Muscle of leg (tissue), 11 donors: ENCODE results near the gene TNFRSF1B. TPM values are rescaled to one million over a fixed set of nuclear protein-coding genes. Genes with fewer than 3 reads are reported as not detected.
A peak's percentile ranks its signal among the peaks of the same experiment; 100 is the strongest.

ENCODE experiments used
- DNase-seq: peaks from one replicate; pipeline ENCODE4 v3.0.0; 2013
- H3K27ac ChIP-seq: one replicate; pipeline ENCODE4 v1.5.1; 2013; ENCODE audit warnings: mild to moderate bottlenecking, low read length, control low read depth
- H3K27me3 ChIP-seq: one replicate; pipeline ENCODE4 v1.6.1; 2013; ENCODE audit warnings: low read length; ENCODE audit not compliant: control insufficient read depth, insufficient read depth
- H3K36me3 ChIP-seq: one replicate; pipeline ENCODE4 v1.6.1; 2013; ENCODE audit warnings: low read length; ENCODE audit not compliant: control insufficient read depth, insufficient read depth
- H3K4me1 ChIP-seq: one replicate; pipeline ENCODE4 v1.6.1; 2013; ENCODE audit warnings: low read length; ENCODE audit not compliant: control insufficient read depth, insufficient read depth
- H3K4me3 ChIP-seq: one replicate; pipeline ENCODE4 v1.5.1; 2013; ENCODE audit warnings: low read length, control low read depth
- H3K9me3 ChIP-seq: replicated peaks from 2 replicates; pipeline ENCODE4 v1.6.1; 2013; ENCODE audit warnings: low read depth, low read length; ENCODE audit not compliant: control insufficient read depth
- WGBS: methylation state at CpG from one replicate; pipeline ENCODE4 v1.1.5; 2013; ENCODE audit warnings: missing lambda C conversion rate; ENCODE audit not compliant: insufficient coverage; 5-methylcytosine and 5-hydroxymethylcytosine counted together
- polyA plus RNA-seq, 8 donors: library from polyadenylated mRNA; unstranded; fragments of 120-200 nt; gene quantifications; one replicate each; pipeline versions ENCODE4 v1.2.1 to v1.2.3, GENCODE V29; 2013; ENCODE audit warnings: inconsistent platforms in 1 of 8, low replicate concordance in 1 of 8; ENCODE audit not compliant: insufficient read length in 8 of 8, insufficient read depth in 1 of 8
- total RNA-seq: library from RNA; stranded (reverse); fragments of 120-200 nt; gene quantifications from one replicate; pipeline ENCODE4 v1.2.4, GENCODE V29; 2013

TNFRSF1B gene
- total and polyA plus RNA-seq, 9 donors = 8.8 to 17.5 (median 12.5) TPM

DNA sequence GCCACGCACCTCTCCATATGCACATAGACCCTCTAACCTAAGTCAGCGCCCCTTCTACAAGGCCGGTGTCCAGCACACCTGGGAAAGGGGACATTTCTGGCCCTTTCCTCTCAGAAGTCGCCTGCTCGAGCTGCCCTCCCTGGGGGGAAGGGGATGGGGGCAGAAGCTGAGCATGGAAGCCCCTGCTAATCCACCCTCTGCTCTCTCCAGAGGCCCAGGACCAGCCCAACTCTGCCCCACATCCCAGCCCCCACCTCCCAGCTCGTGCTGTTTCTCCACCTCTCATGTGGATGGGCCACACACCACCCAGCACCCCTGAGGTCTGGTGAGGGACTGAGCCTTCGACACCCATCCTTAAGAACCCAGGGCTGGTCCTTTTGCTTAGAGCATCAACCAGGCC, 14.8 kb downstream of the TNFRSF1B start:
- no peak for DNase-seq
- 82% methylated on average over 2 of the region's 7 CpGs for WGBS
- Histone ChIP-seq H3K36me3 (no peaks in the 10 kb centered on the region), H3K27ac (no peak overlapping the region), H3K4me3 (no peak overlapping the region), H3K9me3 (no peaks in the 10 kb centered on the region), H3K4me1 (peaks cover 51% of the 10 kb centered on the region), H3K27me3 (no peaks in the 10 kb centered on the region)

DNA sequence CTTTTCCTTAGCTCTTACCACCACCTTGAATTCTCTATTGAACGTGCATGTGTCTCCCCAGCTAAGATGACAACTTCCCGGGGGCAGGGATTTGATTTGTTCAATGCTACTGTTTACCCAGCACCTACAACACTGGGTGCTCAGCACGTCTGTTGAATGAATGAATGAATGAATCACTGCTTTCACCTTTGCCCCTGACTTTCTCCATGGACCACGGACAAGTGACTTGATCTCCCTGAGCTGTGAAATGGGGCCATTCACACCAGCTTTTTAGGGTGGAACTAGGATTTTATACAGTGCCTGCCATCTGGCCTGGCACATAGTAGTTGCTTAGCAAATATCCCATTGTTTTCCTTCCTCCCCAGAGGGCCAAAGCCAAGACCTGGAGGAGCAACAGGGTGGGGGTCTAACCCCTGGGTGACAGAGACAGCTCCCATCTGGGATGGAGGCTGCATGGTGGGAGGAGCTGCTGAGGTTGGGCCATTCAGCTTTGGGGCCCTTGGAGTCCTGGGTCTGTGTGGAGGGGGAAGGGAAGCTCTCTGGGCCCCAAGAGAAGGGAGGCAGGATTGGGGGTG, 15.7 kb downstream of the TNFRSF1B start:
- Histone ChIP-seq H3K27me3 (no peaks in the 10 kb centered on the region), H3K4me1 (peaks cover 55% of the 10 kb centered on the region), H3K27ac (no peak overlapping the region), H3K4me3 (no peak overlapping the region), H3K9me3 (no peaks in the 10 kb centered on the region), H3K36me3 (no peaks in the 10 kb centered on the region)
- WGBS = 100% methylated on average over 1 of the region's 4 CpGs
- DNase-seq = no peak

DNA sequence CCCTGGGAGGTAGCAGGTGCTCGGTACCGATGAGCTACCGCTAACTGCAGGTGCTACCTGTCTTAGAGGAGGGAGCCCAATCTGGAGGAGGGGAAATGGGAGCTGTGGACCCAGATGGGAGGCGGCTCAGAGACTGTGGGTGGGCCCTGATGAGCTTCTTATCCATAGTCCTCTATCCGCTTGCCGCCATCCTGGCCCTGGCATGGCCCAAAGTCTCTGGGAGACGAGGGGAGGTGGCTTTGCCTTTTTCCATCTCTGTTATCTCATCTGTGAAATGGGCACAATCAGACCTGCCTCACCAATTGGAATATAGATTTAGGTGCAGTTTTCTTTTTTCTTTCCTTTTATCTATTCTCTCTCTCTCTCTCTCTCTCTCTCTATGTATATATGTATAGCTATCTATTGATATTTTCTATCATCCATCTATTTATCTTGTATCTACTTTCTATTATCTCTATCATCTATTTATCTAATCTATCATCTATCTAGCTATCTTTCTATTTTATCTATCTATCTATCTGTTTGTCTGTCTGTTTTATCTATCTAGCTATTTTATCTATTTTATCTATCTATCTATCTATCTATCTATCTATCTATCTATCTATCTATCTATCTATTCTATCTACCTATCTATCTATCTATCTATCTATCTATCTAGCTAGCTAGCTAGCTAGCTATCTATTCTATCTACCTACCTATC, 16.5 kb downstream of the TNFRSF1B start:
- Histone ChIP-seq H3K4me3 (no peak overlapping the region), H3K27me3 (no peaks in the 10 kb centered on the region), H3K4me1 (peaks cover 49% of the 10 kb centered on the region), H3K27ac (peak overlapping the region; percentile 84), H3K36me3 (no peaks in the 10 kb centered on the region), H3K9me3 (no peaks in the 10 kb centered on the region)
- no peak for DNase-seq
- WGBS = no CpG with 5 or more reads among the region's 7 CpGs

DNA sequence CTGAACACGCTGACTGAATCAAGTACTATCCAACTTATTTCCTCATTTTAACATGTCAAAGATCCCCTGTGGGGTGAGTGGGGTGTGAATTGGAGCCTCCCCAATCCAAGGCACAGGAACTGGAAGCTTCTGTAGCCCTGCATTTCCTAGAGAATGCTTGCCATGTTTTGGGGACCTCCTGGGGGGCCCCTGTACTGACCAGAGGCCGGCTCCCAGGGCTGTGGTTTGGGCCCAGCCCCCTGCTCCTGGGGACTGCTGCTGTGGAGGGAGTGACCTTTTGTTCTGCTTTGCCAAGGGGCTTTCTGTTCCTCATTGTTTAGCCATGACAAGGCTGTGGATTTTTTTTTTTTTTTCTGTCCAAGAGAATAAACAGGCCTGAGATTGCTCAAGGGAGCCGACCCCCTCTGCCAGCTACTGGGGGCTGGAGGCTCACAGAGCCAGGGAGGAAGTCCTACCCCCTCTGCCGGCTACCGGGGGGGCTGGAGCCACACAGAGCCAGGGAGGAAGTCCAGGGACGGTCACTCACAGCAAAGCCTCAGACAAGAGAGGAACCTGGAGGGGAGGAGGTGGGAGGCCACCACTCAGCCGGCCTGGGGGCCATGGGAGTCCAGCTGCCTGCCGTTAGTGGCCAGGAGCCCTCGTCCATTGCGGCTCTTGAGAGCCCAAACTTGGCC, 17.4 kb downstream of the TNFRSF1B start:
- H3K4me3 ChIP-seq = no peak overlapping the region

DNA sequence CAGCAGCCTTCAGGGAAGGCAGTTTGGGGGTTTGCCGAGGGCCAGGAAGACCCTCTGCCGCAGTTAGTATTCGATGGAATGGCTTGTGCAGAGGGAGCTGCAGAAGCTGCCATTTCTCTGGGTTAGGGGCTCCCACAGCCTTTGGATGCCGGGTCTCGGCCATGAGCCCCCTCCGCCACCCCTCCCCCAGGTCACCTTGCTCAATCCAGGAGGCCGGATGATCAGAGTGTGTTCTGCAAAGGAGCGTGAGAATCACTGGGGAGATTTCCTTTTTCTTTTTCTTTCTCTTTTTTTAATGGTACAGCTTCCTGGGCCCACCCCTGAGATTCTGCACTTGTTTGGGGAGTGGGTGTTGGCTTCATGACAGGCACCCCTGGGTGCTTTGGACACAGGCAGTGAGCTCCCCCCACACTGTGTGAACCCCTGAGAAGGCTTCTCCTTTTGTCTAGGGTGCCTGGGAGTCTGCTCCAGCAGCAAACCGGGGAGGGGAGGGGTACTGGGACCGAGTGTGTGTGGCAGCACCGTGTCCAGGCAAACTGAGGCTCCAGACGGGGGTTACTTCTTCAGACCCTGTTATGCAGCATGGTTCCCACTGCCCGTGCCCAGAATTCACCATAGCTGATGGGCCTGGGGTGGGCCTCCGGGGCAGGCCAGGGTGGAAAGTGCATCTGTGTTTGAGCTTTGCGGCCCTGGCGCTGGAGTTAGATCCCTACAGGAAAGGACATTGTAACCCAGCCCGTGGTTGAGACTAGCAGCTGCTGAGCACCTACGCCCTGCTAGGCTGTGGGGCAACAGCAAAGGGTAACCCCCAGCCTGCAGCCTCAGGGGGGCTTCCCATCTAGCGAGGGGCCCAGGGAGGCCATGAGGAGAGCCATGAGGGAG, 18.5 kb downstream of the TNFRSF1B start:
- DNase-seq = no peak
- Histone ChIP-seq H3K4me1 (peaks cover 37% of the 10 kb centered on the region), H3K36me3 (no peaks in the 10 kb centered on the region), H3K4me3 (no peak overlapping the region), H3K27ac (peak overlapping the region; percentile 84), H3K27me3 (no peaks in the 10 kb centered on the region), H3K9me3 (no peaks in the 10 kb centered on the region)
- WGBS = 44% methylated on average over 11 of the region's 19 CpGs

More for the DNA sequence above, 17.4 kb downstream of the TNFRSF1B start:
- peaks cover 42% of the 10 kb centered on the region for H3K4me1 ChIP-seq
- WGBS = 3% methylated on average over 8 of the region's 10 CpGs
- H3K27ac ChIP-seq = peak overlapping the region; percentile 84
- no peaks in the 10 kb centered on the region for H3K9me3 ChIP-seq
- DNase-seq = peak; percentile 90
- no peaks in the 10 kb centered on the region for H3K36me3 ChIP-seq
- H3K27me3 ChIP-seq = no peaks in the 10 kb centered on the region

DNA sequence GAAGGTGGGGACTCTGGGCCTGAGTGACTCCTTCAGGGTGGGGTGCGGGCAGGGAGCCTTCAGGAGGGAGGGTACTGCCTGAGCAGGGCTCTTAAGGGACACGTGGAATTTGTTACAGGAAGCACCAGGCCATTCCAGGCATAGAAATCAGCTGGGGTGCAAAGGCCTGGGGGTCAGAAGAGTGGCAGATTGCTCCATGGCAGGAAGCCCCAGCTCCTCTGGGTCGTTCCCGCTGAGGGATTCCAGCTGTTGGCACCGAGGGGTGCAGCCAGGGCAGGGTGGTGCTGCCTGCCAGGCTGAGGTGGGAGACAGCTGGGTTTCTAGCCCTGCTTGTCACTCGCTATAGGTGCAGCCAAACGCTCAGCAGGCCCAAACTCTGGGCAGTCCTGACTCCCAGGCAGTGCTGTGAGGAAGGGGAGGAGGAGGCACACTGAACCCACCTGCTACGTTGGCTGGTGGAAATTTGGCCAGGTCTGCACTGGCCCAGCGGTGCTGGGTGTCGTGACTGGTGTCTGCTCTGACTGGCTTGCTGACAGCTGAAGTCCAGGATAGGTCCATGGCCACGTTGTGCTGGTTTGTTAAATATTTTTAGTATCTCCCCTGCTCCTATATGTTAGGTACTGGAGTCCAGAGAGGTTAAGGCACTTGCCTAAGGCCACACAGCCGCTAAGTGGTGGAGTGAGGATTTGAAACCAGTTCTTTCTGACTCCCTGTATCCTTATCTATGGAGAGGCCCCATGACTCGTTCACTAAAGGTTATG, 19.3 kb downstream of the TNFRSF1B start:
- Histone ChIP-seq H3K36me3 (no peaks in the 10 kb centered on the region), H3K27me3 (no peaks in the 10 kb centered on the region), H3K9me3 (no peaks in the 10 kb centered on the region), H3K4me1 (peaks cover 34% of the 10 kb centered on the region), H3K4me3 (no peak overlapping the region), H3K27ac (peak overlapping the region; percentile 84)
- no peak for DNase-seq
- WGBS = 49% methylated on average over 11 of the region's 13 CpGs

DNA sequence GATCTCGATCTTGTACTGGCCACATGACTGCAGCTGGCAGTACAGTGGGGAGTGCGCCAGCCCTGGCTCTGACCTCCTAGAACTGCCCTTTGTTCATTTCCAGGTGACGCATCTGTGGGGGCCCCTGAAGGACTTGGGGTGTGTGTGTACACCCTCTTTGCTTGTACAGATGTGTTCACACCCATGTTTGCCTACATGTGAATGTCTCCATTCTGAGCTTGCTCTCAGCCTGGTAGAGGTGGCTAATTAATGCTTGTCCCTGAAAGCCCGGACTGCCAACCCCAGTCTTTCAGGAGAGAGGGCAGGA, 19.8 kb downstream of the TNFRSF1B start:
- Histone ChIP-seq H3K27me3 (no peaks in the 10 kb centered on the region), H3K4me1 (peaks cover 34% of the 10 kb centered on the region), H3K9me3 (no peaks in the 10 kb centered on the region), H3K4me3 (no peak overlapping the region), H3K27ac (no peak overlapping the region), H3K36me3 (no peaks in the 10 kb centered on the region)
- 73% methylated on average over 3 of the region's 4 CpGs for WGBS
- no peak for DNase-seq

DNA sequence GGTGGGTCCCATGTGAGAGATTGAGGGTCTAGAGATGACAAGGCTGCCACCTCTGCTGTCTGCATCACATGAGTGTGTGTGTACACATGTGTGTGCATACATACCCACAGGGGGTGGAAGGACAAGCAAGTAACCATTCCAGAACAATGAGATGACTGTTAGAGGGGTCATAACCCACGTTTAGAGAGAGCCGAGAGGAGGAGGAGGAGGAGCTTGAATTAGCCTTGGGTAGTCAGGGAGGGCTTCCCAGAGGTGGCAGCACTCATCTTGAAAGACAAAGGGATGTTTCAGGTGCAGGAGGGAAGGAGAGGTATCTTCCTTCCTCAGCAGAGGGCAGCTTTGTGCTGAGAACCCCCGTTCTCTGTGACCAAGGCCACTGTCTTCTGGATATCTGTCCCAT, 21.3 kb downstream of the TNFRSF1B start:
- 32% methylated on average over 3 of the region's 3 CpGs for WGBS
- Histone ChIP-seq H3K9me3 (no peaks in the 10 kb centered on the region), H3K27ac (no peak overlapping the region), H3K4me1 (peaks cover 32% of the 10 kb centered on the region), H3K27me3 (no peaks in the 10 kb centered on the region), H3K4me3 (no peak overlapping the region), H3K36me3 (peaks cover 3% of the 10 kb centered on the region)
- DNase-seq = no peak

DNA sequence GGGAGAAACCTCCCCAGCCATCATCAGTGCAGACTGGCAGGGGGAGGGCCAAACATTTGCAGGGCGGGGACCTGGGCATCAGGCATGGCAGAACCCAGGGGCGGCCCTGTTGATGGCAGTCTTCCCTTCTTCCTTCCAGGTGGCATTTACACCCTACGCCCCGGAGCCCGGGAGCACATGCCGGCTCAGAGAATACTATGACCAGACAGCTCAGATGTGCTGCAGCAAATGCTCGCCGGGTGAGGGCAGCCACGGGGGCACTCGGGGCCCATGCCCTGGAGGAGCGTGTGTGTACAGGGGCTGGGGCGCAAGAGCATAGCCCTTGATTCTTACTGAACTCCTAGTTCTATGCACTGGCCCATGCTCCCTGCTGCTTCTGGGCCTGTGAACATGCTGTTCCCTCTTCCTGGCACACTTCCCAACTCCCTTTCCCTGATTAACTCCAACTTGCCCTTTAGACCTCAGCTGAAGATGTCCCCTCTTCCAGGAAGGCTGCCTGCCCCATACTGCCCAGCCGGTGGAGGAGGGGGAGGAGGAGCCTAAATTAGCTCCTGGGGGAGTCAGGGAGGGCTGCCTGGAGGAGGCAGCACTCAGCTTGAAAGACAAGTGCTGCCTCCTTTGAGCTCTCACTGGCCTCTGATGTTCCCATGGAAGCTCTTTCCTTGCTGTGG, 22.0 kb downstream of the TNFRSF1B start:
- H3K27me3 ChIP-seq = no peaks in the 10 kb centered on the region
- DNase-seq = no peak
- WGBS = 72% methylated on average over 12 of the region's 13 CpGs
- H3K36me3 ChIP-seq = peaks cover 4% of the 10 kb centered on the region
- H3K27ac ChIP-seq = no peak overlapping the region
- no peak overlapping the region for H3K4me3 ChIP-seq
- peaks cover 31% of the 10 kb centered on the region for H3K4me1 ChIP-seq
- no peaks in the 10 kb centered on the region for H3K9me3 ChIP-seq
